GM21723 (cell line): ENCODE measurements around the gene LRP1.

Experiments
- ATAC-seq: cut with Tn5 transposase; IDR thresholded peaks from one replicate; pipeline ENCODE4 v1.9.1; 2021; ENCODE audit warnings: mild to moderate bottlenecking, moderate library complexity; ENCODE audit not compliant: unreplicated experiment

The LRP1 gene

GRCh38 chr12:57243521-57244311 is 115.4 kb downstream of the LRP1 start:
- ATAC-seq: no peak

- ATAC-seq: no peak
These were observed 116.0 kb downstream of the LRP1 start for GRCh38 chr12:57244312-57244696.

GRCh38 chr12:57247041-57247440 is 118.8 kb downstream of the LRP1 start:
- no peak for ATAC-seq

- ATAC-seq: no peak
These were observed 120.9 kb downstream of the LRP1 start for GRCh38 chr12:57248934-57249742.

- ATAC-seq: no peak
These were observed 122.3 kb downstream of the LRP1 start for GRCh38 chr12:57250541-57250940.

GRCh38 chr12:57250956-57251355 is 122.7 kb downstream of the LRP1 start, which contains the start of gene STAC3:
STAC3 (minus strand) TSS chr12:57251187; CDS start chr12:57249636, 1,551 bp downstream.
- no peak for ATAC-seq

- ATAC-seq: no peak
These were observed 126.4 kb downstream of the LRP1 start for GRCh38 chr12:57254506-57255280.

GRCh38 chr12:57255916-57256315 is 127.6 kb downstream of the LRP1 start:
- ATAC-seq: no peak

GRCh38 chr12:57258977-57259970 is 131.0 kb downstream of the LRP1 start:
- no peak for ATAC-seq

GRCh38 chr12:57260366-57260765 is 132.1 kb downstream of the LRP1 start:
- no peak for ATAC-seq

GRCh38 chr12:57261428-57261865 is 133.2 kb downstream of the LRP1 start:
- no peak for ATAC-seq

GRCh38 chr12:57262126-57262822 is 134.0 kb downstream of the LRP1 start:
- no peak for ATAC-seq
